Measurements from ENCODE around the gene PRR36.

DNA sequence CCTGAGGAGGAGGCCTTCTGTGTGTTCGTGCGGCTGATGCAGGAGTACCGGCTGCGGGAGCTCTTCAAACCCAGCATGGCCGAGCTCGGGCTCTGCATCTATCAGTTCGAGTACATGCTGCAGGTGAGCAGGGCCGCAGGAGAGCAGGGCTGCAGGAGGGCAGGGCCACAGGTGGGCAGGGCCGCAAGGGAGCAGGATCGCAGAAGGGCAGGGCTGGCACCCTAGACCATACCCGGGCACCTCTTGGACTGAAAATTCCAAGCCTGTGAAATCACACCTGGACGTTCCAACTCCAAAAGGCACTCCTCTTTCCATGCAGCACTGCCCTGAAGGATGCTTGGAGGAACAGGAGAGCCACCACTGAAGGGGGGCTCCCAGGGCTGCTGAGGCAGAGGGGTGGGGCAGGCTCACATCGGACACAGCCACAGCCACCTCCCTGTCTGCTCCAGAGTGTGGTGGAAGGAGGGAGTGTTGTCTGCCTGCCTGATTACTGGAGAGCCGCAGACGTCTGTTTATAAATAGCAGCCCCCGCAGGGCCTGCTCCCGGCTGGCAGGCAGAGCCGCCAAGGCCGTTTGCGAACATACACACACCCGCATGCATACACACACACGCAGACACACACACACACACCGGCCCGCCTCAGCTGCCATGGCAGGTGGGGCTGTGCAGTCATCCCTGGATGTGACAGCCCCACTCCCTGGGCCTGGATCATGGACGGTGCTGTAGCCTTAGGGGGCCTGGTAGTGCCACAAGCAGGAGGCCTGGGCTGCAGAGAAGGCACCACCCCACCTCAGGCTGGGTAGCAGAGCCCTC, 24.0 kb downstream of the PRR36 start:
- TF ChIP-seq, protein P1, sequence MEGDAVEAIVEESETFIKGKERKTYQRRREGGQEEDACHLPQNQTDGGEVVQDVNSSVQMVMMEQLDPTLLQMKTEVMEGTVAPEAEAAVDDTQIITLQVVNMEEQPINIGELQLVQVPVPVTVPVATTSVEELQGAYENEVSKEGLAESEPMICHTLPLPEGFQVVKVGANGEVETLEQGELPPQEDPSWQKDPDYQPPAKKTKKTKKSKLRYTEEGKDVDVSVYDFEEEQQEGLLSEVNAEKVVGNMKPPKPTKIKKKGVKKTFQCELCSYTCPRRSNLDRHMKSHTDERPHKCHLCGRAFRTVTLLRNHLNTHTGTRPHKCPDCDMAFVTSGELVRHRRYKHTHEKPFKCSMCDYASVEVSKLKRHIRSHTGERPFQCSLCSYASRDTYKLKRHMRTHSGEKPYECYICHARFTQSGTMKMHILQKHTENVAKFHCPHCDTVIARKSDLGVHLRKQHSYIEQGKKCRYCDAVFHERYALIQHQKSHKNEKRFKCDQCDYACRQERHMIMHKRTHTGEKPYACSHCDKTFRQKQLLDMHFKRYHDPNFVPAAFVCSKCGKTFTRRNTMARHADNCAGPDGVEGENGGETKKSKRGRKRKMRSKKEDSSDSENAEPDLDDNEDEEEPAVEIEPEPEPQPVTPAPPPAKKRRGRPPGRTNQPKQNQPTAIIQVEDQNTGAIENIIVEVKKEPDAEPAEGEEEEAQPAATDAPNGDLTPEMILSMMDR (conservative IDR thresholded peaks at IDR 0.05; ENCODE audit: low read depth, low read length): no peak
- no peak for TF ChIP-seq EZH2 (IDR thresholded peaks at IDR 0.05; ENCODE audit: borderline replicate concordance, low read depth, low read length, poor library complexity, severe bottlenecking)

Measured in A673 (cell line).